K562 (cell line): ENCODE measurements around the gene CRABP1.

Experiments
- BHLHE40 ChIP-seq: IDR thresholded peaks from 2 replicates; pipeline ENCODE4 v1.6.1; 2011; ENCODE audit warnings: low read length, improper control_type of control experiment
- EP300 ChIP-seq: IDR thresholded peaks from 2 replicates; pipeline ENCODE4 v1.6.1; 2012; ENCODE audit warnings: low read length, improper control_type of control experiment
- GABPB1 ChIP-seq: sonication (generic); formaldehyde crosslinking; IDR thresholded peaks from 2 replicates; pipeline ENCODE4 v1.8.0; 2022; ENCODE audit warnings: mild to moderate bottlenecking, missing genetic modification reagents
- NFYB ChIP-seq: IDR thresholded peaks from 2 replicates; pipeline ENCODE4 v1.6.1; 2011; ENCODE audit warnings: mild to moderate bottlenecking, moderate library complexity; ENCODE audit not compliant: insufficient read length; ENCODE audit errors: extremely low read depth
- RERE ChIP-seq: sonication (generic); formaldehyde crosslinking; IDR thresholded peaks from 2 replicates; pipeline ENCODE4 v1.8.0; 2023; ENCODE audit warnings: missing genetic modification reagents, mild to moderate bottlenecking, borderline replicate concordance
- SMAD4 ChIP-seq: fragments of 250-450 bp; sonication (Bioruptor Pico); conservative IDR thresholded peaks from 2 replicates; pipeline ENCODE4 v1.8.0; 2021; ENCODE audit warnings: inconsistent platforms, mild to moderate bottlenecking, moderate library complexity
- TARDBP ChIP-seq: fragments of 450-650 bp; IDR thresholded peaks from 2 replicates; pipeline ENCODE4 v1.6.1; 2016
- TCF3 ChIP-seq: sonication (generic); formaldehyde crosslinking; IDR thresholded peaks from 2 replicates; pipeline ENCODE4 v1.4.0; 2020; ENCODE audit warnings: mild to moderate bottlenecking, missing genetic modification reagents
- TF ChIP-seq, protein P1 (sequence below): fragments of 250-450 bp; sonication (Bioruptor Pico); IDR thresholded peaks from 2 replicates; pipeline ENCODE4 v1.8.0; 2022; ENCODE audit warnings: moderate library complexity, mild to moderate bottlenecking, inconsistent platforms
- TF ChIP-seq, protein P2 (sequence below): sonication (generic); formaldehyde crosslinking; IDR thresholded peaks from 2 replicates; pipeline ENCODE4 v1.8.0; 2022; ENCODE audit warnings: mild to moderate bottlenecking, low read depth, missing genetic modification reagents
- TF ChIP-seq, protein P3 (sequence below): fragments of 250-450 bp; sonication (Bioruptor Pico); IDR thresholded peaks from 2 replicates; pipeline ENCODE4 v1.6.1; 2021; ENCODE audit warnings: mild to moderate bottlenecking

DNA sequence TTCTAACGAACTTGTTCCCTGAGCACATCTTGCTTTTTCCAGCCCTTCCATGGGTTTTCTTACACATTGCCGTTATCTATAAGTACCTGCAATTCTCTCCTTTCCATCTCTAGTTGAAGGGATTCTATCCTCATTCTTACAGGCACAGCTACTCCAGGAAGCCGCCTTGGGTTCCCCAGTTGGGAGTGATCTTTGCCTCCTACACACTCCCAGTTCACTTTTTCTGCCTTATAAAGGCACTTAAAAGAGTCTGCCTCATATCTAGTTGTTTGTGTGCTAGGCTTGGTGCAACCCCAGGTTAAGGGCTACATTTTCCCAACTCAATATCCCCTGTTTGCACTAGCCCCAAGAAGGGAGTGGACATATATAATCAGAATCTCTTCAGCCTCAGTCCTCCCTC is 53.9 kb downstream of the CRABP1 start:
- TF ChIP-seq GABPB1 (CRISPR knock-in tag) (no peak), TARDBP (no peak), NFYB (no peak), TCF3 (CRISPR knock-in tag) (no peak), SMAD4 (CRISPR knock-in tag) (no peak), BHLHE40 (no peak), EP300 (no peak), RERE (CRISPR knock-in tag) (no peak)
- TF ChIP-seq, protein P1, sequence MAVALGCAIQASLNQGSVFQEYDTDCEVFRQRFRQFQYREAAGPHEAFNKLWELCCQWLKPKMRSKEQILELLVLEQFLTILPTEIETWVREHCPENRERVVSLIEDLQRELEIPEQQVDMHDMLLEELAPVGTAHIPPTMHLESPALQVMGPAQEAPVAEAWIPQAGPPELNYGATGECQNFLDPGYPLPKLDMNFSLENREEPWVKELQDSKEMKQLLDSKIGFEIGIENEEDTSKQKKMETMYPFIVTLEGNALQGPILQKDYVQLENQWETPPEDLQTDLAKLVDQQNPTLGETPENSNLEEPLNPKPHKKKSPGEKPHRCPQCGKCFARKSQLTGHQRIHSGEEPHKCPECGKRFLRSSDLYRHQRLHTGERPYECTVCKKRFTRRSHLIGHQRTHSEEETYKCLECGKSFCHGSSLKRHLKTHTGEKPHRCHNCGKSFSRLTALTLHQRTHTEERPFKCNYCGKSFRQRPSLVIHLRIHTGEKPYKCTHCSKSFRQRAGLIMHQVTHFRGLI (CRISPR knock-in tag) = no peak
- TF ChIP-seq, protein P2, sequence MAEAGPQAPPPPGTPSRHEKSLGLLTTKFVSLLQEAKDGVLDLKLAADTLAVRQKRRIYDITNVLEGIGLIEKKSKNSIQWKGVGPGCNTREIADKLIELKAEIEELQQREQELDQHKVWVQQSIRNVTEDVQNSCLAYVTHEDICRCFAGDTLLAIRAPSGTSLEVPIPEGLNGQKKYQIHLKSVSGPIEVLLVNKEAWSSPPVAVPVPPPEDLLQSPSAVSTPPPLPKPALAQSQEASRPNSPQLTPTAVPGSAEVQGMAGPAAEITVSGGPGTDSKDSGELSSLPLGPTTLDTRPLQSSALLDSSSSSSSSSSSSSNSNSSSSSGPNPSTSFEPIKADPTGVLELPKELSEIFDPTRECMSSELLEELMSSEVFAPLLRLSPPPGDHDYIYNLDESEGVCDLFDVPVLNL = no peak
- TF ChIP-seq, protein P3, sequence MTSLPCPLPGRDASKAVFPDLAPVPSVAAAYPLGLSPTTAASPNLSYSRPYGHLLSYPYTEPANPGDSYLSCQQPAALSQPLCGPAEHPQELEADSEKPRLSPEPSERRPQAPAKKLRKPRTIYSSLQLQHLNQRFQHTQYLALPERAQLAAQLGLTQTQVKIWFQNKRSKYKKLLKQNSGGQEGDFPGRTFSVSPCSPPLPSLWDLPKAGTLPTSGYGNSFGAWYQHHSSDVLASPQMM (CRISPR knock-in tag) = no peak
